Subcutaneous abdominal adipose tissue (tissue), 5 donors: ENCODE measurements around the gene FHAD1.

Source experiments
- H3K27ac ChIP-seq: one replicate; pipeline ENCODE4 v1.7.0; 2013; ENCODE audit warnings: low read depth, mild to moderate bottlenecking, inconsistent platforms, low read length, moderate library complexity
- H3K27me3 ChIP-seq, 5 donors: one replicate each; pipeline ENCODE4 v1.7.0; 2013; ENCODE audit warnings: low read length in 5 of 5, inconsistent platforms in 1 of 5; ENCODE audit not compliant: control insufficient read depth in 5 of 5, insufficient read depth in 4 of 5
- H3K36me3 ChIP-seq, 5 donors: one replicate each; pipeline ENCODE4 v1.7.0; 2013; ENCODE audit warnings: low read length in 5 of 5; ENCODE audit not compliant: control insufficient read depth in 5 of 5, insufficient read depth in 5 of 5
- H3K4me1 ChIP-seq, 5 donors: one replicate each; pipeline ENCODE4 v1.7.0; 2013; ENCODE audit warnings: low read length in 5 of 5, mild to moderate bottlenecking in 3 of 5, moderate library complexity in 1 of 5; ENCODE audit not compliant: control insufficient read depth in 5 of 5, insufficient read depth in 5 of 5
- H3K4me3 ChIP-seq, 5 donors: one replicate each; pipeline ENCODE4 v1.7.0; 2013; ENCODE audit warnings: low read length in 5 of 5, low read depth in 1 of 5
- H3K9ac ChIP-seq, 5 donors: one replicate each; pipeline ENCODE4 v1.7.0; 2013; ENCODE audit warnings: low read length in 5 of 5, mild to moderate bottlenecking in 4 of 5, moderate library complexity in 3 of 5
- H3K9me3 ChIP-seq, 5 donors: one replicate each; pipeline ENCODE4 v1.7.0; 2013; ENCODE audit warnings: low read length in 5 of 5; ENCODE audit not compliant: control insufficient read depth in 5 of 5
- donor health status: healthy.
- donor health status: healthy.
- donor health status: healthy.
- donor health status: healthy.
- donor health status: healthy.

The FHAD1 gene

DNA sequence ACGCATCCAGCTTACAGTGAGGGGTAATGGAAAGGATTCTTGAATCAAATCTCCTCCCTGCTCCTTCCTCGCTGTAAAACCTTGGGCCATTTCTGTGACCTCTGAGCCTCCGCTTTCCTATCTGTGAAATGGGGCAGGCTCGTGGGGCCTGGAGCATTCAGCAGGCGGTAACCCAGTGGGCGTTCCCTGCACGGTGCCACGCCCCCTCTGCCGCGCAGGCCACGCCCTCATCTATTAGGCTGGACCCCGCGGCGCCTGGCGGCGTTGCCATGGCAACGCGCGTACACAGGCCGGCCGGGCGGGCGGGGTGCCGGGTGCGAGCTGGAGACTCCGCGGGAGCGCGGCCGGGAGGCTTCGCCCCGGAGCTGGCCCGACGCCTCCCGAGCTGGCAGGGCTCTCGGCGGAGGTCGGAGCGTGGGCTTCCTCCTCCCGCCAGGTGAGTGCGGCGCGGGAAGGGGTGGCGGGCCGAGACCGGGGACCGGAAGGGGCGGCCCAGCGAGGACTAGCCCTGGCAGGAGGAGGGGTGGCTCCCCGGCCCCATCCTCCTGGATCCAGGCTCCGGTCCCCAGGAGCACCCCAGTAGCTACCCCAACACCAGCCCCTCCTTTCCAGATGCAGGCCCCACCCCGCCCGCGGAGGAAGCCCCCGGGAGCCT is at the start of gene FHAD1:
FHAD1 (plus strand) TSS at position 264 of the 655 bp plus-strand sequence. CDS start 4,562 bp downstream, outside the sequence.
- Histone ChIP-seq H3K27me3 (peaks cover 2 to 23% (median 18%) of the 10 kb centered on the region in 5 donors), H3K36me3 (no peaks in the 10 kb centered on the region), H3K9me3 (no peaks in the 10 kb centered on the region), H3K4me1 (peaks cover 0 to 22% (median 15%) of the 10 kb centered on the region in 5 donors), H3K4me3 (peak within 1 kb of the TSS in 4 of 5 donors; percentile 17 to 52 (median 32)), H3K27ac (no peak within 1 kb of the TSS), H3K9ac (no peak within 1 kb of the TSS)

DNA sequence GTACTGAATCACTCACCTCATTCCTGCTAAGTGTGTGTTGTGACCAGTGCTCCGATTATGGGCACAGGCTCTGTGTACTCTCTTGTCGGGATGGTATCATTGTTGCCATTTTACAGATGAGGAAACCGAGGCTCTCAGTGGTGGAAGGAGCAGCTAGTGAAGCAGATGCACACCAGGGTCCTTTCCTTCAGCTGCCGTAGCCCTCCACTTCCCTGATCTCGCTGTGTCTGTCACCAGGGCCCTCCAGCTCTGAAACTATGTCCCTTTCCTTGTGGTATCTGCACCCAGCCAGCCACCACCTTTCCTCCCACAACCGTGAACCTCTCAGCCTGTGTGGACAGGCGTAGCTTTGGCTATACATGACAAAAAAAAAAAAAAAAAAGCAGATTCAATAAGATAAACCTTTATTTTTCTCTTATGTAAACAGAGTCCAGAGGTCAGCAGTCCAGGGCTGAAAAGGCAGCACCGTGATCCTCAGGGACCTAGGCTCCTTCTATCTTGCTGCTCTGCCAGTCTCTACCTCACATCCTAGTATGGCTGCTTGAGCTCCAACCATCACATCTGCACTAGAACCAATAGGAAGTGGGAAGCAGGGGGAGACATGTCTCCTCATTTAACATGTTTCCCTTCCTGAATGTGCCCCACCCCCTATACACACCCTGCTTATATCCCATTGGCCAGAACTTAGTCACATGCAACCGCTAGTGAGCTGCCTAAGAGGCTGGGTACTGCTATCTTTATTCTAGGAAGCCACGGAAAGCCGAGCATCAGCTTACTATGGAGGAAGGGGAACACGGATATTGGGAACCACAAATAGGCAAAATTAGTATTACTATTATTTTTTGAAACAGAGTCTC is 49.2 kb upstream of the FHAD1 start:
- peaks cover 0 to 3% (median 0%) of the 10 kb centered on the region in 5 donors for H3K36me3 ChIP-seq
- no peak overlapping the region for H3K27ac ChIP-seq
- no peak overlapping the region for H3K9ac ChIP-seq
- H3K9me3 ChIP-seq = peaks cover 0 to 3% (median 0%) of the 10 kb centered on the region in 5 donors
- peaks cover 0 to 3% (median 0%) of the 10 kb centered on the region in 5 donors for H3K4me1 ChIP-seq
- peaks cover 0 to 11% (median 4%) of the 10 kb centered on the region in 5 donors for H3K27me3 ChIP-seq
- H3K4me3 ChIP-seq = no peak overlapping the region

DNA sequence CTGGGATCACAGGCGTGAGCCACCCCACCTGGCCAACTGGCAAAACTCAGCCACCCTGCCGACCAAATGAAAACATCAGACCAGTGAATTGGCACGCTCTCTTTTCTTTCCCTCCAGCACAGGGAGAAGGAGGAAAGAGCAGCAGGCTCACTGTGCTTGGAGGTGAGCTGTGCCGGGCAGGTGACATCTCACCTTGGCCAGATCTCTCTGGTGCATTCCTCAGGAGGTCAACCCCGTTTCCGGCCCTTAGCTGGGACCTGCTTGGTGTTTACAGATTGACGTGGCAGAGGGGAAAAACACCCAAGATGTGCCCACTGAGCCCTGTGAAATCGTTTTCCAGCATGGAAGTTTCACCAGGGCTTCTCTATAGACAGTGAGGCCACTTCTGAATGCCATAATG is 48.3 kb upstream of the FHAD1 start:
- Histone ChIP-seq H3K9ac (no peak overlapping the region), H3K4me1 (peaks cover 0 to 3% (median 0%) of the 10 kb centered on the region in 5 donors), H3K27ac (no peak overlapping the region), H3K27me3 (peaks cover 0 to 11% (median 4%) of the 10 kb centered on the region in 5 donors), H3K9me3 (peaks cover 0 to 3% (median 0%) of the 10 kb centered on the region in 5 donors), H3K36me3 (peaks cover 0 to 3% (median 0%) of the 10 kb centered on the region in 5 donors), H3K4me3 (no peak overlapping the region)

DNA sequence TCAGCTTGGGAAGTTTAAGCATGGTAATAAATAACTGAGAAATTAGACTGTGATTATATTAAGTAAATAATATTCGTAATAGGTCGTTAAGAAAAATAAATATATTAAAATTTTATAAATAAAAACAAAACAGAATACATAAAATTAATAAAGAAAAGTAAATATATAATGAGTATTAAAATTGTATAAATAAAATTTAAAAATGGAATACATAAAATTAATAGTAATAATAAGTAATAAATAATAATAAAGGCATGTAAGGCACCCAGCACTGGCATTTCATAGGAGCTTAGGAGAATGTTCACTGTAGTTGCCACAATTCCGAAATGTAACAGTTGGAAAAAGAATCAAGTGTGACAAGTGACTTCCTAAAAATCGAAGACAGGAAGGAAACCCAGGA is 45.8 kb upstream of the FHAD1 start:
- Histone ChIP-seq H3K9ac (no peak overlapping the region), H3K9me3 (peaks cover 0 to 3% (median 0%) of the 10 kb centered on the region in 5 donors), H3K27ac (no peak overlapping the region), H3K36me3 (no peaks in the 10 kb centered on the region), H3K4me3 (no peak overlapping the region), H3K4me1 (peaks cover 0 to 3% (median 0%) of the 10 kb centered on the region in 5 donors), H3K27me3 (peaks cover 0 to 9% (median 4%) of the 10 kb centered on the region in 5 donors)

DNA sequence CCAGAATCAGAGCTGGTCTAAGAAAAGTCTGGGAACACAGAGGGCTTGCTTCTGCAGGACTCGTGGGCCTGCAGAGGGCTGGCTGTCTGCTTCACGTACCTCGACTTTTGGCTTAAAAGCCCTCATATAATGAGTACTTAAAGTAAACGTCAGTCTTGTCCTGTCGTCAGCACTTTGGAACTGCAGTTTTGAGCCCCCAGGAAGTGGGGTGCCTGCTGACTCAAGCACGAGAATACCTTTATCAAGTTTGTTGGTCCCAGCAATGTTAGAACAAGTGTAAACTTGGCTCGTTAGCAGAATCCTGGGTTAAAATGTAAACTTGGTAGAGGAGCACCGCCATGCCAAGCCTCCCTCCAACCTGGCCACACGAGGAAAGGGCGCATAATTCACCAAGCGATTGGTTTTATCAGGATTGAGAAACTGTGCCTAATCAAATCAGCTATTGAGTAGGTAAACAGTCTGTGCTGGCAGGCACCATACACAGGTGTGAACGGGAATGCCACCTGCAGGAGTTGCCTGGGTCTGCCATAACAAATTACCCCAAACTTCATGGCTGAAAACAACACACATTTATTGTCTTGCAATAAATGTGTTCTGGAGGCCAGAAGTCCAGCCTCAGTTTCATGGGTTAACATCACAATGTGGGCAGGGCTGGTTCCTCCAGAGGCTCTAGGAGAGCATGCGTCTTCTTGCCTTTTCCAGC is 45.0 kb upstream of the FHAD1 start:
- peaks cover 0 to 13% (median 8%) of the 10 kb centered on the region in 5 donors for H3K27me3 ChIP-seq
- peaks cover 0 to 6% (median 3%) of the 10 kb centered on the region in 5 donors for H3K4me1 ChIP-seq
- no peak overlapping the region for H3K9ac ChIP-seq
- no peak overlapping the region for H3K4me3 ChIP-seq
- no peak overlapping the region for H3K27ac ChIP-seq
- H3K9me3 ChIP-seq = peaks cover 0 to 3% (median 0%) of the 10 kb centered on the region in 5 donors
- H3K36me3 ChIP-seq = no peaks in the 10 kb centered on the region

DNA sequence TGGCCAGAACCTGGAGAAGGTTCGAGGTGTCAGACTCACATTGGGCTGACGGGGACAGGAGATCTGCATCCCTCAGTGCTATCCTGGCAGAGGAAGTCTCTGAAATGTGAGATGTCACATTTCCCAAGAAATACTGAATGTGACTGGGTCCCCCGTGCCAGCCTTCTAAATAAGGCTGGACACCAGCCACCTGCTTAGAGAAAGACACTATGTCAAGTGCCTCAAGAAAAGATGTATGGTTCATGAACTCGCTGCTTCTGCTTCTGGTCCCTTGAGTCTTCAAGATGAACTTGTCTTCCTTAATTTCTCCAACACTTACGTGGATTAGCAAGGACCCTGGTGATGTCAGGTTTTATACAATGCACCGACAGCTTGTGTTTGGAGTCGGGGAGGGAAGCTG is 42.1 kb upstream of the FHAD1 start:
- Histone ChIP-seq H3K9me3 (no peaks in the 10 kb centered on the region), H3K27me3 (peaks cover 0 to 10% (median 7%) of the 10 kb centered on the region in 5 donors), H3K9ac (no peak overlapping the region), H3K27ac (no peak overlapping the region), H3K4me1 (peaks cover 0 to 6% (median 3%) of the 10 kb centered on the region in 5 donors), H3K4me3 (no peak overlapping the region), H3K36me3 (no peaks in the 10 kb centered on the region)

DNA sequence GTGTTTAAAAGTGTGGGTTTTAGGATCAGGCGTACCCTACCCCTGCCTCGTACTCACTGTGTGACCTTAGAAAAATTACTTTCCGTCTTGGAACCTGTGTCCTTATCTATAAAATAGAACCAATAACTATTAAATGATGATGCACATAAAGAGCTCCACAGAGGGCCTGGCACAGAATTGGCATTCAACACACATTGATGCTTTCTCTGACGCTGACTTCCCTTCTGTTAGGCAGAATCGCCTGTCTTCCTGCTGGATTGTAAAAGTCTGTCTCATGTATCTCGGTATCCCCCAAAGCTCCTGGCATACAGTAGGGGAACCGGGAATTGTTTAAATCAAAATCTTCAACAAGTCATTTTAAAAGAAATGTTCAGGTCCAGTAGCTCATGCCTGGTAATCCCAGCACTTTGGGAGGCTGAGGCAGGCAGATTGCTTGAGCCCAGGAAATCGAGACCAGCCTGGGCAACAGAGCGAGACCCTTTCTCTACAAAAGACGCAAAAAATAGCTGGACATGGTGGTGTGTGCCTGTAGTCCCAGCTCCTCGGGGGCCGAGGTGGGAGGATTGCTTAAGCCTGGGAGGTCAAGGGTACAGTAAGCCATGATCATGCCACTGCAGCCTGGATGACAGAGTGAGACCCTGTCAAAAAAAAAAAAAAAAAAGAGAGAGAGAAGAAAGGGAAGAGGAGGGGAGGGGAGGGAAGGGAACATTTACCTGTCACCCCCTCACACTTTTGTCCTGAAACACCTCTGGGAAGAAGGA is 41.3 kb upstream of the FHAD1 start:
- Histone ChIP-seq H3K9ac (no peak overlapping the region), H3K36me3 (no peaks in the 10 kb centered on the region), H3K27ac (no peak overlapping the region), H3K27me3 (peaks cover 0 to 10% (median 5%) of the 10 kb centered on the region in 5 donors), H3K9me3 (no peaks in the 10 kb centered on the region), H3K4me3 (no peak overlapping the region), H3K4me1 (peaks cover 0 to 6% (median 3%) of the 10 kb centered on the region in 5 donors)

DNA sequence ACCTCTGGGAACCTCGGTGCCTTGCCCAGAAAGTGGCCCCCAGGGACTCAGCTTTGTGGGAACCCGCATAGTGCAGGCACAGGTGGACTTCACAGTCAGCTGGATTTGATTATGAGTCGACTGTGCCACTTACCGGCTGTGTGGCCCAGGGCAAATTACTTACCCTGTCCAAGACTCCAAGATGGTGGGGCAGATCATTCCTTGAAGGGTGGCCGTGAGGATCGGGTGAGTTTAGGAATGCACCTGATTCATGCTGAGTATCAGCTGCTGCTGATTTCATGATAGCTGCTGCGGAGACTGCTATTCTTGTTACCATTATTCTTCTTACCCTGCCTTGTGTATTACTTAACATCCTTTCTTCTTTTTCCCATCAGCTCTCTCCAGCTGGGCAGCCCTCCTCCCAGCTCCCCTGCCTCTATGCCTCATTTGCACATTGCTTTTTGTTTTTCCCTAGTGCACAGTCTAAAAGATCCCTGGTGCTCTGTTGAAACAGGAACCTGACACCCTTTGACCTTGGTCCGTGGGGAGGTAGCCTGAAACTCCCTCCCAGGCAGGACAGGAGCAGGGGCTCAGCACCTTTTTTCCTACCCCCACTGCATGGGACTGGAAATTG is 40.5 kb upstream of the FHAD1 start:
- H3K4me1 ChIP-seq = peaks cover 0 to 4% (median 3%) of the 10 kb centered on the region in 5 donors
- H3K36me3 ChIP-seq = no peaks in the 10 kb centered on the region
- H3K27me3 ChIP-seq = peaks cover 0 to 10% (median 5%) of the 10 kb centered on the region in 5 donors
- H3K9me3 ChIP-seq = no peaks in the 10 kb centered on the region
- no peak overlapping the region for H3K4me3 ChIP-seq
- H3K9ac ChIP-seq = no peak overlapping the region
- H3K27ac ChIP-seq = no peak overlapping the region
